Measurements from ENCODE around the gene ARHGAP40. TPM values are rescaled to one million over a fixed set of nuclear protein-coding genes. Genes with fewer than 3 reads are reported as not detected.

ARHGAP40 gene
- polyA plus RNA-seq, 3 donors from 2014 or later: not detected

Other genes with a start within 250 kb of the ARHGAP40 start
- 10 to 100 TPM; 42.8 to 86.0 (median 44.9) TPM for gene SNHG17, start 166.5 kb upstream of the ARHGAP40 start, polyA plus RNA-seq
- 10 to 100 TPM in 2 of 3 donors, 1 to 10 TPM in 1; 7.5 to 16.7 (median 14.7) TPM for gene RALGAPB, start 129.0 kb upstream of the ARHGAP40 start, polyA plus RNA-seq
- not detected for gene ADIG, start 20.6 kb upstream of the ARHGAP40 start, polyA plus RNA-seq
- gene SLC32A1, start 122.7 kb downstream of the ARHGAP40 start, polyA plus RNA-seq: not detected
- 10 to 100 TPM in 1 of 3 donors, 1 to 10 TPM in 2; 8.0 to 11.1 (median 8.7) TPM for gene ACTR5, start 146.7 kb downstream of the ARHGAP40 start, polyA plus RNA-seq
- gene PPP1R16B, start 203.9 kb downstream of the ARHGAP40 start, polyA plus RNA-seq: 10 to 100 TPM; 23.6 to 42.8 (median 24.9) TPM

All from immature natural killer cell (primary cell).